BLaER1 treated with 17β-estradiol and CSF1 and Interleukin-3, amounts not matched to agents 10 nM and 100 nM (cell line): ENCODE data around the gene PLEKHN1.
A peak's percentile ranks its signal among the peaks of the same experiment; 100 is the strongest.

ENCODE experiments used
- H3K27ac ChIP-seq, 11 experiments: shearing (Covaris generic); formaldehyde crosslinking; 2 replicates each; pipeline ENCODE4 v1.8.1; 2022
- H3K27me3 ChIP-seq, 11 experiments: shearing (Covaris generic); formaldehyde crosslinking; 2 replicates each; pipeline ENCODE4 v1.8.1; 2022
- H3K36me3 ChIP-seq, 11 experiments: shearing (Covaris generic); formaldehyde crosslinking; 2 replicates each; pipeline ENCODE4 v1.8.1; 2022
- H3K4me1 ChIP-seq, 10 experiments: shearing (Covaris generic); formaldehyde crosslinking; 2 replicates each; pipeline ENCODE4 v1.8.1; 2022
- H3K4me2 ChIP-seq, 11 experiments: shearing (Covaris generic); formaldehyde crosslinking; 2 replicates each; pipeline ENCODE4 v1.8.1; 2022
- H3K4me3 ChIP-seq, 10 experiments: shearing (Covaris generic); formaldehyde crosslinking; 2 replicates each; pipeline ENCODE4 v1.8.1; 2022
- H3K9ac ChIP-seq, 11 experiments: shearing (Covaris generic); formaldehyde crosslinking; 2 replicates each; pipeline ENCODE4 v1.8.1; 2022
- H3K9me3 ChIP-seq, 11 experiments: shearing (Covaris generic); formaldehyde crosslinking; replicated peaks in 1 of 11; 2 replicates each; pipeline ENCODE4 v1.8.1; 2022
- H4K20me1 ChIP-seq, 11 experiments: shearing (Covaris generic); formaldehyde crosslinking; 2 replicates each; pipeline ENCODE4 v1.8.1; 2022
- Cebpa-rat ChIP-seq, 11 experiments: shearing (Covaris generic); IDR thresholded peaks; 2 replicates each; pipeline ENCODE4 v1.8.1; 2022

The PLEKHN1 gene

DNA sequence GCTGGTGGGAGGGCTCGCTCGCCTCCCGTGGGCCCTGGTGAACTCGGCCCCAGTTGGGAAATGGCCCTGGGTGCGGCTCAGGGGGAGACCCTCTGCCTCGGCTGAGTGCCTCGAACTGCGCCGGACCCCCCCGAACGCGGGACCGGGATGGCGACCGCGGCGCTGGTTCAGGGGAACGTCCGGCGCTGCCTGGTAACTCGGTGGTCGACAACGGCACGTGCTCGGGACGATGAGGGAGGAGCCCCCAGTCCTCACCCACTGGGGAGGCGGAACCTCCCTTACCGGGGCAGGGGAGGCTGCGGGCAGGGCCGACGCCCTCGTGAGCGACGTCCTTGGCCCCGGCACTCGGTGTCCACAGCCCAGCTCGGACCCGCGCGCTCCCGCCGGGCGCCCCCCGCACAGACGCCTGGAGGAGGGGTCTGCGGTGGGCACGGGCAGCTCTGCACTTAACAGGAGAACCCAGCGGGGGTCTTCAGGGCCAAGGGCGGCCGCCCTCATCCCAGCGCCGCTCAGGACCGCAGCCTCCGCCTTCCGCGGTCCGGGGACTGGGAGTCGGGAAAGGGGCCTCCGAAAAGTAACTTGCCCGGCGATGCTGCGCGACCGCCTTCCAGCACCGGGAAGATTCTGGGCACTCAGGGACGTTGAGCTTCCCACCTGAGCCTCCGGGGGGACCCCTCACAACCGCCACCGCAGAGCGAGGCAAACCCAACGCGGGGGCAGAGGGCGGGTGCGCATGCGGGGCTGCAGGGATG is 31.9 kb downstream of the PLEKHN1 start:
- H4K20me1 ChIP-seq = peaks cover 0 to 63% (median 37%) of the 10 kb centered on the region in 11 experiments; a peak in 18 of 22 replicates
- no peaks in the 10 kb centered on the region for H3K9me3 ChIP-seq
- H3K4me3 ChIP-seq = peak overlapping the region in 5 of 10 experiments; percentile 11 to 68 (median 26); a peak in 4 of 20 replicates
- no peak for TF ChIP-seq Cebpa-rat (IDR thresholded peaks at IDR 0.05)
- H3K27me3 ChIP-seq = peaks cover 88 to 100% (median 97%) of the 10 kb centered on the region in 11 experiments
- peak overlapping the region in 10 of 11 experiments; percentile 26 to 100 (median 90); a peak in 18 of 22 replicates for H3K4me2 ChIP-seq
- H3K36me3 ChIP-seq = no peaks in the 10 kb centered on the region
- no peak overlapping the region; a peak in 1 of 22 replicates for H3K9ac ChIP-seq
- H3K27ac ChIP-seq = no peak overlapping the region
- H3K4me1 ChIP-seq = peaks cover 20 to 58% (median 47%) of the 10 kb centered on the region in 10 experiments; a peak in 19 of 20 replicates

DNA sequence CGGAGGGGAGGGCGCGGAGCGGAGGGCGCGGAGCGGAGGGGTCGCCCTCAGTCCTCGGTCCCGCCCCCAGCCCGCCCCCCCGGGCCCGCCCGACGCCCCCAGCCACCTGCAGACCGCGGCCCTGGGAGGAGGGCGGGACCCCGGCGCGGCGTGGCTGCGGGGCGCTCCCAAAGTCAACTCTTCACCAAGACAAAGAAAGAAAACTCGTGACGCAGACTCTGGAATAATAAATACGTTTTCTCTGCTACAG is 32.4 kb downstream of the PLEKHN1 start:
- Histone ChIP-seq H3K4me2 (peak overlapping the region; percentile 89 to 100 (median 97)), H3K4me1 (peaks cover 20 to 58% (median 47%) of the 10 kb centered on the region in 10 experiments; a peak in 19 of 20 replicates), H3K4me3 (peak overlapping the region; percentile 55 to 75 (median 66)), H3K27me3 (peaks cover 88 to 100% (median 98%) of the 10 kb centered on the region in 11 experiments), H3K9me3 (no peaks in the 10 kb centered on the region), H4K20me1 (peaks cover 0 to 66% (median 37%) of the 10 kb centered on the region in 11 experiments; a peak in 18 of 22 replicates), H3K27ac (no peak overlapping the region), H3K36me3 (no peaks in the 10 kb centered on the region), H3K9ac (peak overlapping the region in 9 of 11 experiments; percentile 21 to 74 (median 56); a peak in 13 of 22 replicates)
- TF ChIP-seq Cebpa-rat (IDR thresholded peaks at IDR 0.05) = no peak

- Histone ChIP-seq H3K27ac (no peak overlapping the region), H3K9ac (peak overlapping the region in 10 of 11 experiments; percentile 3 to 74 (median 57); a peak in 14 of 22 replicates), H3K9me3 (no peaks in the 10 kb centered on the region), H3K4me3 (peak overlapping the region; percentile 55 to 75 (median 66)), H3K27me3 (peaks cover 92 to 100% (median 96%) of the 10 kb centered on the region in 11 experiments), H3K36me3 (no peaks in the 10 kb centered on the region), H3K4me1 (peaks cover 23 to 62% (median 51%) of the 10 kb centered on the region in 10 experiments), H4K20me1 (peaks cover 0 to 70% (median 37%) of the 10 kb centered on the region in 11 experiments; a peak in 18 of 22 replicates), H3K4me2 (peak overlapping the region; percentile 89 to 100 (median 97))
- TF ChIP-seq Cebpa-rat (IDR thresholded peaks at IDR 0.05) = no peak
These were observed 32.9 kb downstream of the PLEKHN1 start for GRCh38 chr1:998995-999724.

GRCh38 chr1:999725-1000356 is 33.6 kb downstream of the PLEKHN1 start, which contains the start of gene HES4:
Gene HES4, minus strand, starts transcription at chr1:1000097. Its CDS starts 124 bp downstream, at chr1:999973.
- peaks cover 30 to 69% (median 58%) of the 10 kb centered on the region in 10 experiments for H3K4me1 ChIP-seq
- H3K27ac ChIP-seq = peak within 1 kb of the TSS; percentile 16 to 65 (median 41); a peak in 16 of 22 replicates
- no peaks in the 10 kb centered on the region for H3K9me3 ChIP-seq
- peaks cover 86 to 100% (median 93%) of the 10 kb centered on the region in 11 experiments for H3K27me3 ChIP-seq
- H3K36me3 ChIP-seq = no peaks in the 10 kb centered on the region
- H3K9ac ChIP-seq = peak within 1 kb of the TSS; percentile 47 to 77 (median 69)
- peak within 1 kb of the TSS; percentile 89 to 100 (median 97) for H3K4me2 ChIP-seq
- H3K4me3 ChIP-seq = peak within 1 kb of the TSS; percentile 55 to 75 (median 66)
- H4K20me1 ChIP-seq = peaks cover 0 to 77% (median 37%) of the 10 kb centered on the region in 11 experiments; a peak in 18 of 22 replicates
- TF ChIP-seq Cebpa-rat (IDR thresholded peaks at IDR 0.05) = no peak

DNA sequence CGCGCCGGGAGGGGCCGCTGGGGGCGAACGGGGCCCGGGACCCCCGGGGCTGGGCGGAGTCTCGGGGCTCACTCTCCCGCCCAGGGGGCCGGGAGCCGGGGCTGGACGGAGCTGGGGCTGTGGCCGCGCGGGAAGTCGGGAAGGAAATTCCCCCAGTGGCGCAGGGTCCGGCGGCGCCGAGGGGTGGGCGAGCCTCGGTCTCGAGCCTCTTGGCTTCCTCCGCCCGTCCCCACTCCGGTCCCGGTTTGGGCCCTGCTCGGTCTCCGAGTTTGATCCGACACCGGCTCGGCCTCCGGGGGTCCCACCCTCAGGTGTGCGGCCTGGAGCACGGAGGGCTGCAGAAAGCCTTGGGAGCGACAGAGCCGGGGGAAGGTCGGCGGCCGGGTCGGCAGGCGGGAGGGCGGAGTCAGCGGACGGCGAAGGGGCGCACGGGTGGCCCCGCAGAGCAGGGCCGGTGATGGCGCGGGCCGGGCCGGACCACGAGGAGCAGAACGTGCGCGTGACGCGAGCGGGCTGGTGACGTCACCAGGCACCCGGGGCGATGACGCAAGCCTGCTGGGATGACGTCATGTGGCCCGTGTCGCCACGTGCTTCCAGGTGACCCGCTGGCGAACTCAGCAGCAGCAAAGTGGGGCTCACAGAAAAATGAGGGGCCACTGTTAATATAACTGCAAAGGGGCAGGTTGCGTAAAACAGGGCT is 34.2 kb downstream of the PLEKHN1 start:
- peak overlapping the region; percentile 16 to 65 (median 41); a peak in 16 of 22 replicates for H3K27ac ChIP-seq
- TF ChIP-seq Cebpa-rat (IDR thresholded peaks at IDR 0.05) = peak in 7 of 11 experiments; percentile 40 to 90 (median 75); a peak in 12 of 22 replicates
- peak overlapping the region; percentile 89 to 100 (median 97) for H3K4me2 ChIP-seq
- no peaks in the 10 kb centered on the region for H3K9me3 ChIP-seq
- H4K20me1 ChIP-seq = peaks cover 0 to 80% (median 37%) of the 10 kb centered on the region in 11 experiments; a peak in 18 of 22 replicates
- peak overlapping the region; percentile 55 to 75 (median 66) for H3K4me3 ChIP-seq
- H3K4me1 ChIP-seq = peaks cover 36 to 76% (median 65%) of the 10 kb centered on the region in 10 experiments
- H3K36me3 ChIP-seq = no peaks in the 10 kb centered on the region
- peak overlapping the region; percentile 47 to 77 (median 69) for H3K9ac ChIP-seq
- peaks cover 79 to 99% (median 91%) of the 10 kb centered on the region in 11 experiments for H3K27me3 ChIP-seq

DNA sequence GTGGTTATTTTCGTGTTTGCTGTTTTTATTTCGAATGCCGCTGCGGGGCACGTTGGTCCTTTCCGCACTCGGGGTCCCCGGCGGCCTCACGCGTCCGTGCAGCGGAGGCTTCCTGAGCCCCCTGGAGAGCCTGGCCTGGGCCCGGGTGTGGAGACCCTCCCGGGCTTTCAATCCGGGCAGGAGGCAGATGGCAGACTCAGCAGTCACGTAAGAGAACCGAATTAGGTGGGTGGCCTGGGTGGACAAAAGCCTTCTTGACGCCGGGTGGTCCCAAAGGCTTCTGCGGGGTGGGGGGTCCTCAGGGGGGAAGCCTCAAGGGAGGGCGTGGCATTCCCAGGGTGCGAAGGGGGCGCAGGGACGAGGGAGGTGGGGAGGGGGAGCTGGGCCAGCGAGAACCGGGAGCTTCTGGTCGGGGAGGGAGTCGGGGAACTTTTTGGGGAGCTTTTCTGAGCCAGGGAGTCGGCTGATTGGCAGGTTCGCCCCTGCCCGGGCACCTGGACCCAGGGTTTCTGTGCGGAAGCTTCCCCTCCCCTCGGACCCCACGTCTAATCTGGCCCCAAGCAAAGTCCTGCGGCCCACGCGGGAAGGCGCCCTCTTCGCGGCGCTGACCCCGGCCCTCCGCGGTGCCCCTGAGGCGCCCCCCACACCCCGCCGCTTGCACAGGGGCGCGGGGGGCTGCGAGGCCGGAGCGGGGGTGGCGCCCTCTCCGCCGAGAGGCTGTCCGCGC is 34.9 kb downstream of the PLEKHN1 start:
- H3K9me3 ChIP-seq = no peaks in the 10 kb centered on the region
- H3K27ac ChIP-seq = peak overlapping the region in 6 of 11 experiments; percentile 16 to 65 (median 44); a peak in 8 of 22 replicates
- peak overlapping the region in 10 of 11 experiments; percentile 48 to 77 (median 70); a peak in 15 of 22 replicates for H3K9ac ChIP-seq
- peaks cover 0 to 77% (median 37%) of the 10 kb centered on the region in 11 experiments; a peak in 18 of 22 replicates for H4K20me1 ChIP-seq
- H3K36me3 ChIP-seq = no peaks in the 10 kb centered on the region
- H3K4me3 ChIP-seq = peak overlapping the region; percentile 55 to 75 (median 66)
- peak overlapping the region; percentile 89 to 100 (median 97) for H3K4me2 ChIP-seq
- peaks cover 72 to 92% (median 84%) of the 10 kb centered on the region in 11 experiments for H3K27me3 ChIP-seq
- peaks cover 36 to 83% (median 68%) of the 10 kb centered on the region in 10 experiments for H3K4me1 ChIP-seq
- TF ChIP-seq Cebpa-rat (IDR thresholded peaks at IDR 0.05) = no peak; a peak in 2 of 22 replicates

GRCh38 chr1:1003618-1004419 is 37.5 kb downstream of the PLEKHN1 start:
- H4K20me1 ChIP-seq = peaks cover 0 to 58% (median 19%) of the 10 kb centered on the region in 11 experiments; a peak in 18 of 22 replicates
- H3K9me3 ChIP-seq = peaks cover 0 to 2% (median 0%) of the 10 kb centered on the region in 11 experiments; a peak in 1 of 22 replicates
- no peak overlapping the region for H3K27ac ChIP-seq
- no peak overlapping the region for H3K4me3 ChIP-seq
- no peaks in the 10 kb centered on the region for H3K36me3 ChIP-seq
- no peak for TF ChIP-seq Cebpa-rat (IDR thresholded peaks at IDR 0.05)
- H3K4me2 ChIP-seq = peak overlapping the region in 10 of 11 experiments; percentile 65 to 94 (median 80); a peak in 20 of 22 replicates
- H3K9ac ChIP-seq = peak overlapping the region in 3 of 11 experiments; percentile 5 to 44 (median 39); a peak in 3 of 22 replicates
- peaks cover 46 to 66% (median 58%) of the 10 kb centered on the region in 11 experiments for H3K27me3 ChIP-seq
- H3K4me1 ChIP-seq = peaks cover 38 to 69% (median 57%) of the 10 kb centered on the region in 10 experiments
